Epithelial cell of esophagus (primary cell): Measurements from ENCODE around the gene ITPRID2.

Source experiments
- DNase-seq: peaks from one replicate; pipeline ENCODE4 v3.0.0; 2010; ENCODE audit warnings: low read depth
- H3K4me3 ChIP-seq: 2 replicates; pipeline ENCODE4 v1.5.1; 2011; ENCODE audit warnings: mild to moderate bottlenecking, low read length, control low read depth
- TF ChIP-seq, protein P1 (sequence below): IDR thresholded peaks from 2 replicates; pipeline ENCODE4 v1.5.1; 2011; ENCODE audit warnings: low read depth, mild to moderate bottlenecking, low read length, control low read depth, inconsistent platforms; ENCODE audit not compliant: insufficient read depth; ENCODE audit errors: missing control alignments

Gene ITPRID2

DNA sequence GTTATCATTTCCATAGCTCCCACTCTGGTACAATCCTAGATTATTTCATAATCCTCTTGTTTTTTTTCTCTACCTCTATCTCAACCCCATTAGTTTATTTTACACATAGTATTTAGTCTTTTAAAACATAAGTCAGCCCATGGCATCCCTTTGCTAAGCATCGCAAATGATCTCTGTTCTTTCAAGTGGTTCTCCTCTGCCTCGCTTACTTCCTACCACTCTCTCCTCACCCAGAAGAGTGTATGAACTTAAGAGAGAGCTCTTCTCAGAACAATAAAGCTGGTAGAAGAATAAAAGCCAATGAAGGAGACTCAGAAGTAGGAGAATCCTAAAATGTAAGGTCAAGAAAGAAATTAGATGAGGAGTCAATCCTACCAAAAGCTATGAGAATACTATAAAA lies 12.2 kb upstream of the ITPRID2 start:
- H3K4me3 ChIP-seq = no peak overlapping the region
- no peak for DNase-seq
- TF ChIP-seq, protein P1, sequence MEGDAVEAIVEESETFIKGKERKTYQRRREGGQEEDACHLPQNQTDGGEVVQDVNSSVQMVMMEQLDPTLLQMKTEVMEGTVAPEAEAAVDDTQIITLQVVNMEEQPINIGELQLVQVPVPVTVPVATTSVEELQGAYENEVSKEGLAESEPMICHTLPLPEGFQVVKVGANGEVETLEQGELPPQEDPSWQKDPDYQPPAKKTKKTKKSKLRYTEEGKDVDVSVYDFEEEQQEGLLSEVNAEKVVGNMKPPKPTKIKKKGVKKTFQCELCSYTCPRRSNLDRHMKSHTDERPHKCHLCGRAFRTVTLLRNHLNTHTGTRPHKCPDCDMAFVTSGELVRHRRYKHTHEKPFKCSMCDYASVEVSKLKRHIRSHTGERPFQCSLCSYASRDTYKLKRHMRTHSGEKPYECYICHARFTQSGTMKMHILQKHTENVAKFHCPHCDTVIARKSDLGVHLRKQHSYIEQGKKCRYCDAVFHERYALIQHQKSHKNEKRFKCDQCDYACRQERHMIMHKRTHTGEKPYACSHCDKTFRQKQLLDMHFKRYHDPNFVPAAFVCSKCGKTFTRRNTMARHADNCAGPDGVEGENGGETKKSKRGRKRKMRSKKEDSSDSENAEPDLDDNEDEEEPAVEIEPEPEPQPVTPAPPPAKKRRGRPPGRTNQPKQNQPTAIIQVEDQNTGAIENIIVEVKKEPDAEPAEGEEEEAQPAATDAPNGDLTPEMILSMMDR = no peak

DNA sequence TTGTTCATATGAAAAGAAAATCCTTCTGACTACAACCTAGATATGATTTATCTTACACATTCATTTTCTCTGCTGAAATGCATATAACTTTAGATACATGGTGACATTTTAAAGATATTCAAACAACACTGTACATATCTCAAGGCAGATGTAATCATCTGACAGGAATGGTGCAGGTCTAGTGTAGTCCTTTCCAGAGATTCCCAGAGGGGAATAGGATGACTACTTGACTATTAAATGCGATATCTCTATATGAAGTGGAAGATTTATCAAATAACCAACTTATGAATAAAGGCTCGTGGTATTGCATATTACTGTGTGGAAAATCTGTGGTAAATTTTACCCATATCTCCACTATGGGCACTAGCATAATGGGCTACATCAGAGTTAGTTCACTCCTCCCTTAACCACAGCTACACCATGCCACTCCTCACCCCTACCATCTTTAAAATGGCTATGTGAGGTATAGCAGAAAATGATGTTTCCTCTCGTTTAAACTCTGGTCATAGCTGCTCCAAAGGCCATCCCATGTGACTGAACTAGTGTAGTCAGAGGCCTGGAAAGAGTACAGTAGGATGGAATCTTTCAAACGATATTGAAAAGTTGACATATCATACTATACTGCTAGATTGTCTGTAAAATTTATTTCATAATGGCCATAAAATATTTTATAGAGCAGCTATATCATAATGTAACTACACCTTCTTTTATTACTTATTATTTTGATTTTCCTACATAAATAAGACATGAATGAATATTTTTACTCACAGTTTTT lies 9.1 kb upstream of the ITPRID2 start:
- no peak for DNase-seq
- TF ChIP-seq, protein P1 = no peak
- no peak overlapping the region for H3K4me3 ChIP-seq

DNA sequence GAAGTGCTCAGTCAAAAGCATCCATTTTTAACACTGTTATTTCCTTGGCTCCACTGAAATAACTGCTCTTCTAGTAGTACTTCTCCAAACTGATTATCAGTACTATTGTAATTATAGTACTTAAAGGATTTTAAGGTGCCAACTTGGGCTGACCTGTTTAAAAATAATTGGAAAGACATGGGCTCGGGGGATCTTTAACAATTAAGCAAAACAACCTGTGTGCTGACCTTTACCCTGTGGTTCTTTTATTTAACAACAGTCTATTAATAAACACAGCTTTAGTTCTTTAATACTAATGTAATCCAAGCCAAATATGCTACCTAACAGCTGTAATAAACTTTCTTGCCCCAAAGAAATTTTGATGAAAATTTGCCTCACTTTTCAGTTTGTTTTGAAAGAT lies 6.9 kb upstream of the ITPRID2 start:
- no peak for DNase-seq
- TF ChIP-seq, protein P1 = no peak
- H3K4me3 ChIP-seq = no peak overlapping the region

DNA sequence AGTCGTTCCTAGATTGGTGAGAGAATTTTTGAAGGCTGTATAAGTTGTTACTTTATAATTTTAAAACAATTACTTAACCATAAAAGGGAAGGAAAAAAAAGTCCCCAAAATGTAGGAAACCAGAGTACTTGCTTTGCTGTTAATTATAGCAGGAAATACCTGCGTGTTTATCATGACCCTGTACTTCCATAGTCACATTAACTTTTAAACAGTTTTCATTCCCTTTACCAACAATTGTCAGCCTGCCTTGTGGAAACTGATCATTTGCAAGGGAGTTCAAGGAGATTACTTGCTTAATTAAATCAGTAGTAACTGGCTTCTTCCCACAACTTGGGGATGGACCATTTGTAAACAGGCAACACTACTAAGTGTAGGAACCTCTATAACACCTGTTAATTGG lies 6.4 kb upstream of the ITPRID2 start:
- TF ChIP-seq, protein P1 = no peak
- DNase-seq = no peak
- no peak overlapping the region for H3K4me3 ChIP-seq

DNA sequence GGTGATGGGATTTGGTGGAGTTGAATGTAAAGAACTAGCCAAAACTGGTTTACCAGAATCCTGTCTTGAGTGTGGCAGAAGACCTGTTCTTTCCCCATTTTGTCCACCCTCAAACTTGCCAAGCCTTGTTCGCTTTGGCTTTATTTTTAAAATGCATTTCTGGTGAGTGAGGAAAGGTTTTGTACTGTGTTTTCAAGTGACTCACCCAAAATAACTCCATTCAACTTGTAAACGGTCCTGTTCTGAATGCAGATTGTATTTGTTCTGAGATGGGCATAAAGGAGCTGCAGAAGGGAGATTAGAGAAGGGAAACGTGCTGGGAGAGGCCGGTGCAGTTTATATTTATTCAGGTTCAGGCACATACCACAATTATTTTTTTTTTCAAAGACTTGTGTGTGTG lies 5.3 kb upstream of the ITPRID2 start:
- TF ChIP-seq, protein P1 = no peak
- DNase-seq = peak; percentile 54
- H3K4me3 ChIP-seq = no peak overlapping the region

DNA sequence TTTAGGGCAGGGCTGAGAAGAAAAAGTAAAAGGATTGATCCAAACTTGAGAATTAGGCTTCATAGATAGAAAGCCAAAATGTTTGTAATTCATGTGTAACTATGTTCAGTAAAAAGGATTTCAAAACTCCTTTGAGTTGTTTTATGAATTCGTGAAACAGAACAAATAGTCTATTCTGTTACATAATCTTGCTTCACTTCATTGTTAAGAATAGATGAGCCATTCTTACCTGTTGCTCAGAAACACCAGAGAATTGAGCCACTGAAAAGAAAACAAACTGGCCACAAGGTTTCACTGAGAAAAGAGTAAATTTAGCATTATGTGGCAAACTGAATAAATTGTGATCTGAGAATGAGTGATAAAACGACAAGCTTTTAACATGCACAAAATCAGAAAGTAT lies 4.5 kb upstream of the ITPRID2 start:
- TF ChIP-seq, protein P1 = no peak
- H3K4me3 ChIP-seq = no peak overlapping the region
- peak; percentile 27 for DNase-seq

DNA sequence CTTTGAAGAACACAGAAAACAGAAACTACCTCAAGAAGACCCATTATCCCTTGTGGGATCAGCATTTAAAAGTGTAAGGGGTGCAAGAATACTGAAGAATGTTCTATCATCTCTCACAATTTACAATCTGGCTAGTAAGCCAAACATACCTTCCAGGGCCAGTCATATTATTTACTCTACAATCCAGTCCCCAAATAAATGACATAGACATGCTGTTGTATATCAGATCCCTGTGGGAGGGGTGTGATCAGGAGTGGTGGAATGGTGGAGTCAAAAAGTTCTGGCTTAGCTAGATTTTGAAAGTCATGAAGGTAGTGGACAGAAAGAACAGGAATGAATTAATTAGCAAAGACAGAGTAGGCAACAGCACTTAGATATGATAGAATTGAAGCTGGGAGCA lies 1.8 kb upstream of the ITPRID2 start:
- TF ChIP-seq, protein P1 = no peak
- H3K4me3 ChIP-seq = no peak overlapping the region
- no peak for DNase-seq
